HK-2 (cell line): ENCODE results near the gene RIIAD1.
"Not testable (repeated sequence)": the region's sequence is repeated elsewhere in the genome, so short reads cannot be mapped to it uniquely, and the experiment has no call there.

Source experiments
- DNase-seq: peaks from one replicate; pipeline ENCODE4 v3.0.0-alpha.2; 2018; ENCODE audit not compliant: unreplicated experiment

RIIAD1 gene

DNA sequence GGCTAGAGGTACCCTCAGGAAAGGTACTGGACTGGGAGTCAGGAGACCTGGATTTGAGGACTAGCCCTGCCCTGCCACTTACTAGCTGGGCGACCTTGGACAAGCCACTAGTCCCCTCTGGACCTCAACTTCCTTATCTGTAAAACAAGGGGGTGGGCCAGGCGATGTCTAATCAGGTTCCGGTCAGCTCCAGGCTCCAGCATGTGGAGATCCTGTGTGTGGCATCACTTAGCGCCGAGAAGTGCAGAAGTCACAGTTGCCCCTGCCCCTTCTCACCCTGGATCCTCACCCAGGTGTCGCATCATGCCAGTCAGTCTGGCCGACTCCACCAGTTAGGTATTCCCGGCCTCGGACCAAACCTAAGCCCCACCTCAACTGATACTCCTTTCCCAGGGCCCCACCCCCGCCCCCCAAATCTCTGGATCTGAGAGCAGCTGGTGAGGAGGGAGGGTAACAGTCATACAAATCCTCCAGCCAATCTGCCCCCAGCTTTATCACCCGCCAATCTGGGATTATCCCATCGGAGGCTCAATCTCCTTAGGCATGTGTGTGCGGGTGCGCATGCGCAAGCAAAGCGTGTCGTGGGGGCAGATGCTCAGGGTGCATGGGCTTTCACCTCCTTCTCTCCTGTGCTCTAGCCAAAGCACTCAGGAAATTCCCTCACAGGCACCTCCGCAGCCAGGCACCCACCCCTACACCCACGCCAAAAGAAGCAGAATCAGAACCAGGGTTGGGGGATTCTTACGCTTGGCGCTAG lies 10.1 kb upstream of the RIIAD1 start:
- DNase-seq, result no peak

DNA sequence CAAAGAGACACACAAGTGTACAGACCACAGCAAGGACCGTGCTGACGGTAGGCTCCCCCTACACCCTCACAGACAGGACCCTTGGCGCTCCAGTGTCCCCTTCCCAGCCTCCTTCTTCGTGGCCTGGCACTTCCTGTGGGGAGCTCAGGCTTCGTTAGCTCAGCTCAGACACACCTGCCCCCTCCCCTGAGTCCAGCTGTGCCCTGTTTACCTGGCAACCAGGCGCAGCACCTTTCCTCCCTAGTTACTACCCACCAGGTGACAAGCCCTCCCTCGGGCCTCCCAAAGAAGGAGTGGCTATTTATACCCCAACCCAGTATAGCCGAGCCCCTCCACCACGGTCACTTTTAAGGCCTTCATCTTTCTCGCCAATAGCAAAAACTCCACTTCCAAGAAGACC lies 9.4 kb upstream of the RIIAD1 start:
- no peak for DNase-seq

DNA sequence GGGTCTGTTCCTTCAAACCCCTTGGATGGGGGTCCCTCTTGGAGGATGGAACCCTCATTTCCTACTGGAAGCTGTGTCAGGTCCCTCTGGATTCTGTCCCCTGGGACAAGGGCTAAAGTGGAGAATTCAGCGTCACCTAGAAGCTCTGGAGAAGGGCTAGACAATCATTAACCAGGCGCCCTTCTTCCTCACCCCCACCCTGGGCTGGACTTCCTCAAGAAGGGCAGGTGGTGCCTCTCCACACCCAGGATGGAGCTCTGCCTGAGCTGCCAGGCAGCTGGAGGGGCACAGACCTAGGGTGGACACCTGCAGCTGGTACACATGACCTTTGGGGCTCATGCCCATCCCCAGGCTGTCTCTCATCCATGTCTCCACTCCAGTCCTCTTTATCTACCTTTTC lies 8.3 kb upstream of the RIIAD1 start:
- no peak for DNase-seq

DNA sequence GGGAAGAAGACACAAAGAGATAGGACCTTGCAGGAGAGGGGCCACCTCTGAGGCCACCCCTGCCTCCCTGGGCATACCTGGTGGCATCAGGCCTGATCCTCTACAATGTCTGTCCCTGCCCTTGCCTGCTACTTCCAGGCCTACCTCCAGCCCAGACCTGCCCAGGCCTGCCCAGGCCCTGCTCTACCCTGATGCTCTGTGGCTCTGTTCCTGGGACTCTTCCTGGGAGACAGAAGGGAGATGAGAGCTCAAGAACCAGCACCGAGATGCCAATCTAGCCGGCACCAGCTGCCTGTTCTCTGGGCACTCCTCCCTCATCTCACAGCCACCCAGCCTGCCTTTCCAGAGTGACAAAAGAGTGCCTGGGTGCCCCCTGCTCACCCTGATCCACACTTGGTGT lies 7.4 kb upstream of the RIIAD1 start:
- no peak for DNase-seq

DNA sequence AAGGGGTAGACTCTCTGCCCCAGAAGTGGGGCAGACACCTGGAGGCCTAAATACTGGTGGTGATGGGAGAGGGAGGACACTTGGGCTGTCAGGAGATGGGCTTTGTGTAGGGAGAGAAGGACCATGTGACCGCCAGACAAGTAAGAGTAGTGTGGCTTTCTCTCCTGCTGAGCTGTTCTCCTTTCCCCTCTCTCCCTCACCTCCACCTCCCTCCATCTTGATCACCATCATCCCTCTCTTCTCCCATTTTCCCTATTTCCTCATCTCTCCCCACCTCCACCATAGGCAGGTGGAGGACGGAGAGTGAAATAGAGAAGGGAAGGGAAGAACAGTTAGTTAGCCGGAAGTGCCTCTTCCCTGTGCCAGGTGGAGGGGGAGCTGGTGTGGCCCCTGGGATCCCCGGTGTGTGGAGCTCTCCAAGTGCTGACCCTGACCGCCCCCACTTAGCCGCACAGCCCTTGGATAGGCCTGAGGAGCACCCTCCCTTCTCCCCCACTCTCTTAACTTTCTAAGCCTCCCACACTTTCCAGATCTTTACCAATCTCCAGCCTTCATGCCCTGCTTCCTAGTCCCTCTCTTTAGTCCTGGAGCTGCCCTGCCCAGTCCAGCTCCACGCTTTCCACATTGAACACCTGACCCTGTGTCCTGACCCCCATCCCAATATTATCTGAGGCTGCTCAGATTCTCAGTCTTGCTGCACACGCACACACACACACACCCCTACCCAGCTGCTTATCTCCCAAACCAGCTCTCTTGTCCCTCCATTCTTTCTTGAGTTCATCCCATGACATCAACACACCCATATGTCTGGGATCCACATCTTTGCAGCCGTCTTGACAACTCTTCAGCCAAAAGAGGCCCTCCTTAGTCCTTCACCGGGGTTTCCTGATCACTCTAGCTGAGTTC lies 6.2 kb upstream of the RIIAD1 start:
- DNase-seq, result no peak

DNA sequence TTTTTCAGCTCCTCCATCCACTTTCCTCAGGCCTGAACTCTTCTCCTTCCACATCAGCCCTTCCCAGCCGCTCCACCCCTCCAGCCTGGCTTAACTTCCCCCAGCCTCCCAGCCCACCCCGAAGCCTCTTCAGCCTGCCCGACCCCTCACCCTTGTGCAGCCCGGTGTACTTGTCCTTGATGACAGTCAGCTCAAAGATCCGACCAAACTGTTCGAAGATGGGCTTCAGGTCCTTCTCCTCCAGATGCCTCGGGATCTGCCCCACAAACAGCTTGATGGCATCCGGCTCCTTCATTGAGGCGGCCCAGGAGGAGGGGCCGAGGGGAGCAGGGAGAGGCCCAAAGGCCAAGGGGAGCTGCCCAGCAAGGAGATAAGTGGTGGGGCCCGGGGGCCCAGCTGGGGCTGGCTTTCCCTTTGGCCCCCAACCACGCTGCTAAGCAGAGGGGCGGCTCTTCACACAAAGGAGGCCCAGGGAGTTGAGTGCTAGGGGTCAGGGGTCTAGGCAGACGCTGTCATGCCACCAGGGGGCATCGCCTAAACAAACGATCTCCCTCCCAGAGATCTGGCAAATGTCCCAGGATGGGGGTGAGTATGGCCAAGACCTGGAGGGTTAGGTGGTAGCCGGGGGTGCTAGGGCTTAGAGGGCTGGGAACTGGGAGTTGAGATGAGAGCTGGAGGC lies 5.5 kb upstream of the RIIAD1 start:
- DNase-seq, result no peak

DNA sequence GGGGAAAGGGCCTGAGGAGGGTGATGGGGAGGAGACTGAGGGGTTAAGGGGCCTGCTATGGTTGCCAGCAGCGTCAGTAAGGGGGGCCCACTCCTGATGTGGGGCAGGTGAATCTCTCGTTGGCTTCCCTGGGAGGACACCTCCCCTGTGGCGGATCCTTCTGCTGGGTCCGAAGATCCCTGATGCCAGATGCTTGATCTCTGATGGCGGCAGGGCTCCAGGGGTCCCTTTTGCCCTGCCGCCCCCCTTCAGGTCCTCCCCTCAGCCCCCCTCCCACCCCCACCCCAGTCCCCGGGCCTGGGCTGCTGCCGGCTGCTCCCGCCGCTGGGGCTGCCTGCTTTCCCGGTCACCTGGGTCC lies 4.9 kb upstream of the RIIAD1 start:
- DNase-seq, result no peak

DNA sequence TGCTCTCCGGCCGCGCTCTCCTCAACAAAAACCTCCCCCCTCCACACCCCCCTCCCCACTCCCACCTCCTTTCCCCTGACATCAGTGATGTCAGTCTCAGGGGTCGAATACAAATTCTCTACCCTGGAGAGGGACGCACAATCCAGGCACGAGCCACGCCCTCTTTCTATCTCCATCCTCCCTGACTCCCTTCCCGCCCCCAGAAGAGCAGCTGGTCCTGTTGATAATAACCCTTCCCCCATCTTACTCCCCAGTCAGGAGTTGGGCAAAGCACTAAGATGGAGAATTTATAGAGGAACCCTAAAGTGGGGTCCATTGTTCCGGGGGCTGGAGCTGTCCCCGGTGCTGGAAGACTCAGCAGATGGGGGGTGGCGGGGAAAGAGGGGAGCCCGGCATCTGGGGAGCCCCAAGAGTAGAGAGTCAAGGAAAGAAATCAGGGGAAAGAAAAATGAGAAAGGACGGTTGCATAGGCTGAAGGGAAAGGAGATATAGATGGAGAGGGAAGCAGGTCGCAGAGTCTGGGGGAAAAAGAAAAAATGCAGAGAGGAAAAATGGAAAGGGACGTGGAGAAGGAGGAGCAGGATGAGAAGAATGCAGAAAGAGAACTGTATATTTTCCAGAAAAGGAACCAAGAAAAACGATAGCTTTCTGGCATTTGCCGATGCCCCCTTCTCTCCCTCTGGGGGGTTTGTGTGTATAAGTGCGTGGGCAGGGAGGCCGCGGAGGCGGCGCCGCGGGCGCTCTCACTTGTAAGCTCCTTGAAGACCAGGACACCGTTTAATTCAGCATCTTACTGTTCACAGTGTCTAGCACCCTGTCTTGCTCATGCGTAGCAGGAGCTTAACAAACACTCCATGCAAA lies 4.3 kb upstream of the RIIAD1 start, which contains the start of gene CELF3:
Gene CELF3 (minus strand): TSS at position 33 of the 861 bp plus-strand sequence. CDS start 783 bp downstream, outside the sequence.
- no peak for DNase-seq

DNA sequence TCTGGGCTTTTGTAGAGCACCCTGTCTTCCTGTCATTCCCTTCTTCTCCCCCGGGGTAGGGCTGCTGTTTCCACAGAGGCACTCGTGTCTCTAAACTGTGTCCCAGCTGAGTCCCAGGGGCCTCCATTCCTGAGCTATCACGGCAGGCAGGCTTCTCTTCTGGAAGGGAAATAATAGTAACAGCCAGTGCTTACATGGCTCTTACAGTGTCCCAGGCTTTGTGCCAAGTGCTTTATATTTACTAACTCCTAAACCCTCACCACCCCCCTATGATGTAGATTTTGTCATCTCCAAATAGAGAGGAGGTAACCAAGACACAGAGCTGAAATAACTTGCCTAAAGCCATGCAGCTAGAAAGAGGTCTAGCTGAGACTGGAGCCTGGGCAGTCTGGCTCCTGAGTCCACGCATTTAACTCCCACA lies 3.3 kb upstream of the RIIAD1 start:
- no peak for DNase-seq

DNA sequence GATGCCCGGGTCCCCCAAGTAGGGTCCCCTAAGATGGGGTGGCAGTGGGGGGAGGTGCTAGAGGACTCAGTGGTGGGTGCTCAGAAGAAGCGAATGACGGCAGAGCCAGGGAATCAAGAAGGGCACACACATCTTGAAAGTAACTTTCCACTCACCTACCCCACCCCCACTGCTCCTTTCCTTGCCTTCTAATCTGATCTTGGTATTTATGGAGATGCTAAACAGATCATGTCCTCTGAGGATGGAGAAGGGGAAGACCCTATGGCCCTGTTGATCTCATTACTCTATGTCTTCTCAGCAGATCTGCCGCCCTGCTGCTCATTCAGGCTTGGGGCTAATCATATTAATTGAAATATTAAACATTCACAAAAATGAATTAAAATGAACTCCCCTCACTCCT lies 2.7 kb upstream of the RIIAD1 start:
- no peak for DNase-seq

DNA sequence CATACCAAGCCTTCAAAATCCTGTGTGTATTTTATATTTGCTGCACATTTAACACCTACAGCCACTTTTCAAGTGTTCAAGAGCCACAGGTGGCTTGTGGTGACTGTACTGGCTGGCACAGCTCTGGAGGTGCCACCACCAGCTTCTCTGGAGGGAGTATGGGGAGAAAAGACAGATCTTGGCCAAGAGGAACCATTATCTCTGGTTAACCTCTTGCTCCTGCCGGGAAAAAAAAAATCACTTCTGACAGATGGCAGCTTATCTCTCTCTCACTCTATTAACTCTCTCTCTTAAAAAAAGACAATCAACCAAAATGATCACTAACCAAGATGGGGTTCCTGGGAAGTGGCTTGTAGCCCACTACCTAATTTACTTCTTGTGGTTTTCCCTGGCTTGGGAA lies 1.2 kb upstream of the RIIAD1 start:
- DNase-seq, result no peak

DNA sequence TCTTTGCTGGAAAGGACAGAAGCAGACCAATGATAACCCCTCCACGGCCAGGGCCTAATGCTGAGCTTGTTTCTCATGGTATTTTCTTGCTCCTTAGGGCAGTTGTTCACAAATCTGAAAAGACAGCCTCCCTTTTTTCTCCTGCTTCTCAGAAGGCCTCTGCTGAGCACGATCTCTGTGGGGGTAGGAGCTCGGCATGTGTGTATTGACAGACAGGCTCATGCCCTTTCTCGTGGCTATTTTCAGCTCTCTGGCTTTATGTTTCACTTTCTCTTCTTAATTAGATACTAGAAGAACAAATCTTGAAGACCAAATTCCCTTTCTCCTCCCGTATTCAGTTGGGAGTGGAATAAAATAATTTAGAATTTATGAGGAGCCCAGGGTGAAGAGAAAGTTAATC lies 768 bp upstream of the RIIAD1 start:
- no peak for DNase-seq

DNA sequence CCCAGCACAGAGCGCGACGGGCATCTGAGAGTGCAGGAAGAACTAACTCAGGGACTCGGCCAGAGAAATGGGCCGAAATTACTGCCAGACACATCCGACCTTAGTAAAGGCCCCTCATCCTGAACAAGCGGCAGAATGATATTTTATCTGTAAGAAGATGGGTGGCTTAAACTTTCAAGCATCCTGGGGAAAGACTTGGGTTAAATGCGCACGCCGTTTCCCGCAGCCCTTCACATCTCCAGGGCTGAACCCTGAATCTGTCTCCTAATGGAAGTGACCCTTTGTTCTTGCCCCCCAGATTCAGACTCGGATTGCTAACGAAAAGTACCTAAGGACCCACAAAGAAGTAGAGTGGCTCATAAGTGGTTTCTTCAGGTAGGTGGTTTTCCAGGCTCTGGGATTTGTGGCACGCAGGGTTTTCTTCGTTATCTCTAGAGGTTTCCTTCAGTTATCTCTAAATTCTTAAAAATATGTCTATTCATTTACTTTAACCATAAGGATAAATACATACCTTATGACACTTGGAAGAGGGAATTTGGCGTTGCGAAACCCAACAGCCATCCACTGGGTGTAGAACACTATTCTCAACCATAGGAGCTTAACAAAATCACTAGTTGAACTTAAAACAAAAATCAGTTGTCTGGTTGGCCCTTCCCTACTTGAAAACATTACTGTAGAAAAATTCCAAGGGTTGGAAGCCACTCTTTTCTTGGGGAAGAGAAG lies 627 bp downstream of the RIIAD1 start:
- no peak for DNase-seq

DNA sequence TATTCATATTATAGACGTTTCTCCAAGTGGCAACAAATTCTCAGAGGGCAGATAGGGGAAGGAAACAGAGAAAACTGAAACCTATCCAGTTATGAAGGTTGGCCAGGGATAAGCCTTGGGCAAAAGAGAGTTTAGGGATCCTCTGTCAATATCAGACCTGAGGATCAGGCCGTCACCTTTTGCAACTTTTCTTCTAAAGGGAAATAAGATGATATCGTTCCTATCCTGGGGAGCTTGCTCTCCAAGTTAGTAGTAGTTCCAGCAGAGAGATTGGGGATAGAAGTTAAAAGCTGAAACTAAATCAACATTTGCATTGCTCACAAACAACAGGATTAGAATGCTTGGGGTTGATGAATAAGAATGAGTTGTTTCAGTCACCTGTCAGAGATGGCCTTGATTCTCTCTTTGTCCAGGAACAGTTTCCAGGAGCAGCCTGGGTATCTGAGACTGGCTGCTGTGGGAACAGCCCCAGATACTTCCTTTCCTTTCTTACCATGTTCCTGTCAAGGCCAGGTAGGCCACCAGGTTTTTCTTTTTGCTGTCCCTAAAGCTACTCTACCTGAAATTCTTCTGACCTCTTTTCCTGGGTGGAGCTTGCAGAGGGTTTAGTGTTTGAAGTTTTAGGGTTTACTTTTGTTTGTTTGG lies 2.5 kb downstream of the RIIAD1 start:
- DNase-seq, result no peak

DNA sequence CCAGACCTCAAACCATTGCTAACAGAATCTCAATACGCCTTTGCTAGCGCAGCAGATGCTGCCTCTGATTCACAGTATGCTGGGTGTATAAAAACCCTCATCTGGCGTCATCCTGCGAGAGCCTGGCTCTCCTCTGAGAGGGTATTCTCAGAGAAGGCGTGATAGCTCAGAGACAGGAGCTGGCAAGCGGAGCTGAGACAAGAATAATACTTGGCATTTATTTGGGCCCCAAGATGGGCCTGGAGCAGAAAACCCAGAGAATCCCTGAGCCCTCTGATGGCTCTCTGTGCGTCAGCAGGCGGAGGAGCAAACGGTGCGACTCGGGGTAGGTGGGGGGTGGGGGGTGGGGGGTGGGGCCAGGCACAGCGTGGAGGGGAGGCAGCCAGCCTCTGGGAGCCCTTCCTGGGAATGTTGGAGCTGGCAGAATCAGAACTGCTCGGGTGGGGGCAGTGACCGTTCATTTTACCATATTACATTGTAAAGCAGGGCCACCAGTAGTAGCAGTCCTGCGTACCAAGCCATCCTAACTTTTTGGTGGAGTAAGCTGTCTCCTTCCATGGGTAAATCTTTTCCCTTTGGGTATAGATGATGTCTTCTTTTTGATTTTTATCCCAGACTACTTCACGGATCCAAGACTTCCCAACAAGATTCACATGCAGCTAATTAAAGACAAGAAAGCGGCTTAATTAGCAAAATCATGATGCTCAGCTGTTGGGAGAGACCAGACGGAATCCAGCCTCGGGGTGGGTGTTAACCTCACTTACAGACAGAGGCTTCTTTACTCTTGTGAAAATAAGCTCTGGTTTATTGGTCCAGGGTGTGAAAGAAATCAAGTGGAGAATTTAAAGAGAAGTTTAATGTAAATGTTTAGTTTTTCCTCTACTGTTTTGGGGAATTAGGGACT lies 7.1 kb downstream of the RIIAD1 start:
- DNase-seq, result no peak

DNA sequence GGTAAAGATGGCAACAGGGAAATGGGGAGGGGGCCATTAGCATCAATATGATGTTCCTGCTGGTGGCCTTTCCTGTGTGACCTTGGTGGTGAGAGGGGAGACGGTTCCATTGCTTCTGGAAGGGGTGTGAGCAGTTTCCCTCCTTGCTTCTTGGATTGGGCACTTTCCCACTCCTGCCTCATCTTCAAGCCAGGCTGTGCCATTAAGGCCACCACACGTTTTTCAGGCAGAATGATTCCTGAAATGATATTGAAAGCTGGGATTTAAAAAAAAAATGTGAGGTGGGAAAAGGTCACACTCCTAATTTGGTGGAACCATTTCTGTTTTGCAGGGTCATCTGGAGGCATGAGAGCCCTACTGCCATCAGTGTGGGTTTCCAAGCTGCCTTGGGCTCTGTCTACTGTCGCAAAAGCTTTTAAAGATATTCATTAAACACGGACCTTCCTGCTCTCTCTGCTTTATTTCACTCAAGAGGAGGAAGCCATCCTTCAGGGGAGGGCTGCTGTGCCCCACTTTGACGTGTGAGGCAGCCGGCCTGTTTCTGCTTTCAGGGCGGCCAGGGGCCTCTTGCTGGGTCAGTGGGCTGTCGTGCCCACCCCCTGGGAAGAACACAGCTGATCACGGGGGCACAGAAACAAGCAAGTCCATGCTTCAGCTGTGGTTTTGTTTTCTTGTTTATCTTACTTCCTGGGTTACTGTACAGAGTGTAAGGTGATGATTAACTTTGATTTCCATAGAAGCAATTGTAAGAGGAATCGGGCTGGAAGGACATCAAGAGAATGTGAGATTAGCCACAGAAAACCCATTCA lies 8.0 kb downstream of the RIIAD1 start:
- no peak for DNase-seq

DNA sequence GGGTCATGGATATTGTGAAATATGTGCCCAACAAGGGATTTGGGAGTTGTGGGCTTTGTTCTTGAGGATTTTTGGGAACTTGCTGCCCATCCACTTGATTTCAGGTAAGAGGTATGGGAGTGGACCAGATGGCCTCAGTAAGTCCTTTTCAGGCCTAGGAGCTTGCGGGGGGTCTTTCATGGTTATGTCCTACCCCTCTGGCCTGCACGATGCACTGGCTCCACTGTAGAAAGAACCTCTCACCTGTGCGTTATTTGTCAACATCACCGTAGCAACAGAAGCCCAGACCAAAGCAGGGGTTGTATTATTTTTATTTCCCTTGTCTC lies 8.6 kb downstream of the RIIAD1 start:
- DNase-seq, result no peak

DNA sequence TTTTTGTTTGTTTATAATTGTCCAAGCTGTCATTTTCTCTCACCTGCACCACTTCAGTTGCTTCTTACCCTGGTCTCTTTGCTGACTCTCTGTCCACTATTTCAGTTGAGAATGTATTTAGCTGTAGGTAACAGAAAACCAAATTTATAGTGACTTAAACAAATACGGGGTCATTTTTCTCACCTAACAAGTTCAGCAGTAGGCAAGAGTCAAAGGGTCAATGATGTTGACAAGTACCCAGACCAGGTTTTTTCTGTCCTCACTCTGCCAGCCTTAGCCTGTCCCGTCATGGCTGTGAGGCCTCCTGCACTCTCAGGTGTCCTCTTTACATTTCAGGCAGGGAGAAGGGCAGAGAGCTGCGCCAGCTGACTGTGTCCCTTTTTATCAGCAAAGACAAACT lies 11.8 kb downstream of the RIIAD1 start:
- no peak for DNase-seq

DNA sequence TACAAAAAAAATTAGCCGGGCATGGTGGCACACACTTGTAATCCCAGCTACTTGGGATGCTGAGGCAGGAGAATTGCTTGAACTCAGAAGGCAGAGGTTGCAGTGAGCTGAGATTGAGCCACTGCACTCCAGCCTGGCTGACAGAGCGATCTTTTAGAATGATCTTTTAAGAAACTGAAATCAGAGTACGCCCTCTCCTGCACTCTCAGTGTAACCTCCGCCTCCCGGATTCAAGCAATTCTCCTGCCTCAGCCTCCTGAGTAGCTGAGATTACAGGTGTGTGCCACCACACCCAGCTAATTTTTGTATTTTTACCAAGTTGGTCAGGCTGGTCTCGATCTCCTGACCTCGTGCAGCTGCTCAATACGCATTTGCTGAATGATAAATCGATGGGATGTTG lies 12.7 kb downstream of the RIIAD1 start:
- not testable (repeated sequence) for DNase-seq
